ENCODE measurements around the gene MAGEB4.

- TF ChIP-seq CTCF (conservative IDR thresholded peaks at IDR 0.05; ENCODE audit: low read length) (no peak), EZH2phosphoT487 (IDR thresholded peaks at IDR 0.05; ENCODE audit: borderline replicate concordance) (no peak)
Observed at GRCh38 chrX:30246769-30247489, 5.1 kb downstream of the MAGEB4 start, which contains the start of gene MAGEB1.
